22Rv1 (cell line): ENCODE measurements around the gene CSPG4.
"Not testable (repeated sequence)": the region's sequence is repeated elsewhere in the genome, so short reads cannot be mapped to it uniquely, and the experiment has no call there.

Experiments used
- CTCF ChIP-seq: fragments of 450-650 bp; IDR thresholded peaks from 2 replicates; pipeline ENCODE4 v1.5.1; 2017; ENCODE audit warnings: mild to moderate bottlenecking
- ZFX ChIP-seq: fragments of 450-650 bp; IDR thresholded peaks from 2 replicates; pipeline ENCODE4 v1.6.1; 2017; ENCODE audit warnings: antibody characterized with exemption, borderline replicate concordance

- not testable (repeated sequence) for TF ChIP-seq CTCF, ZFX
Observed at GRCh38 chr15:75747121-75747520, 34.5 kb upstream of the CSPG4 start.
